ENCODE results near the gene HMGXB4. TPM values are rescaled to one million over a fixed set of nuclear protein-coding genes. Genes with fewer than 3 reads are reported as not detected.
A peak's percentile ranks its signal among the peaks of the same experiment; 100 is the strongest.

HMGXB4 gene, protein sequence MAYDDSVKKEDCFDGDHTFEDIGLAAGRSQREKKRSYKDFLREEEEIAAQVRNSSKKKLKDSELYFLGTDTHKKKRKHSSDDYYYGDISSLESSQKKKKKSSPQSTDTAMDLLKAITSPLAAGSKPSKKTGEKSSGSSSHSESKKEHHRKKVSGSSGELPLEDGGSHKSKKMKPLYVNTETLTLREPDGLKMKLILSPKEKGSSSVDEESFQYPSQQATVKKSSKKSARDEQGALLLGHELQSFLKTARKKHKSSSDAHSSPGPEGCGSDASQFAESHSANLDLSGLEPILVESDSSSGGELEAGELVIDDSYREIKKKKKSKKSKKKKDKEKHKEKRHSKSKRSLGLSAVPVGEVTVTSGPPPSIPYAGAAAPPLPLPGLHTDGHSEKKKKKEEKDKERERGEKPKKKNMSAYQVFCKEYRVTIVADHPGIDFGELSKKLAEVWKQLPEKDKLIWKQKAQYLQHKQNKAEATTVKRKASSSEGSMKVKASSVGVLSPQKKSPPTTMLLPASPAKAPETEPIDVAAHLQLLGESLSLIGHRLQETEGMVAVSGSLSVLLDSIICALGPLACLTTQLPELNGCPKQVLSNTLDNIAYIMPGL
- total RNA-seq, result 6.8 TPM

DNA sequence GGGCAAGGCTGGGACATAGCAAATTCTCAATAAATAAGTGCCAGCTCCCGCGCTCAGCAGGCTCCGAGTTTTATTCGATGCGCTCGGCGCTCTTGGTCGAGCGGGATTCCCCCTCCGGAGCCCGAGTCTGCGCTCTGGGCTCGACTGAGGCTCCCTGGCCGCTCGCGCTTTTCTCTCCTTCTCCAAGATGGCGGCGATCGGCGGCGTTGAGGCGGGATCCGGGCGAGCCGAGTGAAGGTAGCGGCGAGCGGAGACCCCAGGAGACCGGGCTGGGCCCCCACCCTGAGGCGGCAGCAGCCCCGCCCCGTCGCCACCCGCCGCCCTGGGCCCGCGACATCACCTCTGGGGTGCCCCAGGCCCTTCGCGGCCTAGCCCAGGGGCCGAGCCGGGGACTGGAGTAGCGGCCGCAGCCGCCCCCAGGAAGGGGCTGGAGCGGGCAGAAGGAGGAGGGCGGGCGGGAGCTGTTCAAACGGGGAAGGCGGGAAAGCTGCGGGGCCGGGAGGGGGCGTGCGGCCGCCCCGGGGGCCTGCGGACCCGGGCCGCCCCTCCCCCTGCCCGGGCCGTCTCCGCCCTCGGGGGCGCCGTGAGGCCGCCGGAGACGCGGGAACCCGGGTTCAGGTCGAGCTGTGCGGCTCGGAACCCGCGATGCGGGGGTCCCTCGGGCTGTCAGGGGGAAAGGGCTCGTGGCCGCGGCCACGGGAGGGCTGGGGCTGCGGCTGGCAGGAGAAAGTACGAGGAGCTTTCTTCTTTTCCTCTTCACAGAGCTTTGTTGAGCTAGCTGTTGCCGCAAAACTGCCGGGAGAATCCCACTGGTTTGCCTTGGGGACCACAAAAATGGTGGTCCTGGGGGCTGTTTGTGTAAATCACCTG lies at the start of gene HMGXB4:
Gene HMGXB4, plus strand, starts transcription at position 173 of the 870 bp plus-strand sequence. CDS start 4,898 bp downstream, outside the sequence.
- peak within 1 kb of the TSS; percentile 85 to 93 for H3K4me3 ChIP-seq
- DNase-seq (ENCODE audit: low spot score in 2 of 2), result peak; percentile 23 to 91
- no peaks in the 10 kb centered on the region for H3K9me3 ChIP-seq
- TF ChIP-seq, protein P1, sequence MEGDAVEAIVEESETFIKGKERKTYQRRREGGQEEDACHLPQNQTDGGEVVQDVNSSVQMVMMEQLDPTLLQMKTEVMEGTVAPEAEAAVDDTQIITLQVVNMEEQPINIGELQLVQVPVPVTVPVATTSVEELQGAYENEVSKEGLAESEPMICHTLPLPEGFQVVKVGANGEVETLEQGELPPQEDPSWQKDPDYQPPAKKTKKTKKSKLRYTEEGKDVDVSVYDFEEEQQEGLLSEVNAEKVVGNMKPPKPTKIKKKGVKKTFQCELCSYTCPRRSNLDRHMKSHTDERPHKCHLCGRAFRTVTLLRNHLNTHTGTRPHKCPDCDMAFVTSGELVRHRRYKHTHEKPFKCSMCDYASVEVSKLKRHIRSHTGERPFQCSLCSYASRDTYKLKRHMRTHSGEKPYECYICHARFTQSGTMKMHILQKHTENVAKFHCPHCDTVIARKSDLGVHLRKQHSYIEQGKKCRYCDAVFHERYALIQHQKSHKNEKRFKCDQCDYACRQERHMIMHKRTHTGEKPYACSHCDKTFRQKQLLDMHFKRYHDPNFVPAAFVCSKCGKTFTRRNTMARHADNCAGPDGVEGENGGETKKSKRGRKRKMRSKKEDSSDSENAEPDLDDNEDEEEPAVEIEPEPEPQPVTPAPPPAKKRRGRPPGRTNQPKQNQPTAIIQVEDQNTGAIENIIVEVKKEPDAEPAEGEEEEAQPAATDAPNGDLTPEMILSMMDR (IDR thresholded peaks at IDR 0.05), result peak in 1 of 3 experiments; percentile 10
- no peaks in the 10 kb centered on the region for H3K27me3 ChIP-seq
- peak within 1 kb of the TSS; percentile 95 to 96 for H3K27ac ChIP-seq
- peaks cover 4 to 5% of the 10 kb centered on the region in 2 donors for H3K36me3 ChIP-seq
- peaks cover 0 to 8% of the 10 kb centered on the region in 2 donors for H3K4me1 ChIP-seq
- intact Hi-C loops (cut with DNase I), result loop anchor here (2.0 kb wide), 1 partner anchor 41 kb away; the partner anchor contains the start of gene TOM1

DNA sequence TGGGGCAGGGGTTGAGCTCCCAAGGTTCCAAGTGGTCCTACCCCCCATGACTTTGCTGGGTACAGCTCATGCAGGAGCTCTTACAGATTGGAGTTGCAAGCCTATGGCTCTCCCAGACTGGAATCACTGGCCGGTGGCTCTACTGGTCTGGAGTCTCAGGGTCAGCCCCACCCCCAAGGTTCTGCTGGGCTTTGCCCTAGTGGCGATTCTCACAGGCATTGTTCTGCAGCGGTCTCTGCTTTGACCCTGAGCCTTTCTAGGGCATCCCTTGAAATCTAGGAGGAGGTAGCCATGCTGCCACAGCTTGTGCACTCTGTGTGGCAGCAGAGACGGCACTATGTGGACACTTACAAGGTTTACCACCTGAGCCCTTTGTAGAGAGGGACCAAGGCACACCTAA lies 49.3 kb upstream of the HMGXB4 start:
- TF ChIP-seq, protein P1 (IDR thresholded peaks at IDR 0.05), result no peak
- H3K9me3 ChIP-seq, result no peaks in the 10 kb centered on the region
- no peak for DNase-seq (ENCODE audit: low spot score in 2 of 2)
- no peaks in the 10 kb centered on the region for H3K4me1 ChIP-seq
- no peaks in the 10 kb centered on the region for H3K36me3 ChIP-seq
- H3K27me3 ChIP-seq, result no peaks in the 10 kb centered on the region
- no peak overlapping the region for H3K27ac ChIP-seq
- intact Hi-C loops (cut with DNase I), result no loop called here
- H3K4me3 ChIP-seq, result no peak overlapping the region

DNA sequence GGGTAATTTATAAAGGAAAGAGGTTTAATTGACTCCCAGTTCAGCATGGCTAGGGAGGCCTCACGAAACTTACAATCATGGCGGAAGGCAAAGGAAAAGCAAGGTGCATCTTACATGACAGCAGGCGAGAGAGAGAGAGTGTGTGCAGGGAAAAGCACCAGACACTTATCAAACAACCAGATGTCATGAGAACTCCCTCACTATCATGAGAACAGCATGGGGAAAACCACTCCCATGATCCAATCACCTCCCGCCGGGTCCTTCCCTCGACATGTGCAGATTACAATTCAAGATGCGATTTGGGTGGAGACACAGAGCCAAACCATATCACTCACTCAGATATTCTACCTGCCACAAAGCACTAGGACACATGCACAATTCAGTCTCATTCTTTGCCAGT lies 48.1 kb upstream of the HMGXB4 start:
- no peaks in the 10 kb centered on the region for H3K36me3 ChIP-seq
- H3K27ac ChIP-seq, result no peak overlapping the region
- DNase-seq (ENCODE audit: low spot score in 2 of 2), result no peak
- intact Hi-C loops (cut with DNase I), result no loop called here
- H3K4me3 ChIP-seq, result no peak overlapping the region
- H3K9me3 ChIP-seq, result no peaks in the 10 kb centered on the region
- no peaks in the 10 kb centered on the region for H3K4me1 ChIP-seq
- TF ChIP-seq, protein P1 (IDR thresholded peaks at IDR 0.05), result no peak
- no peaks in the 10 kb centered on the region for H3K27me3 ChIP-seq

- H3K27ac ChIP-seq, result no peak overlapping the region
- TF ChIP-seq, protein P1 (IDR thresholded peaks at IDR 0.05), result no peak
- H3K27me3 ChIP-seq, result no peaks in the 10 kb centered on the region
- no peak overlapping the region for H3K4me3 ChIP-seq
- no peaks in the 10 kb centered on the region for H3K36me3 ChIP-seq
- intact Hi-C loops (cut with DNase I), result no loop called here
- no peak for DNase-seq (ENCODE audit: low spot score in 2 of 2)
- H3K4me1 ChIP-seq, result no peaks in the 10 kb centered on the region
- H3K9me3 ChIP-seq, result no peaks in the 10 kb centered on the region
These were observed 45.3 kb upstream of the HMGXB4 start for GRCh38 chr22:35212009-35212408.

DNA sequence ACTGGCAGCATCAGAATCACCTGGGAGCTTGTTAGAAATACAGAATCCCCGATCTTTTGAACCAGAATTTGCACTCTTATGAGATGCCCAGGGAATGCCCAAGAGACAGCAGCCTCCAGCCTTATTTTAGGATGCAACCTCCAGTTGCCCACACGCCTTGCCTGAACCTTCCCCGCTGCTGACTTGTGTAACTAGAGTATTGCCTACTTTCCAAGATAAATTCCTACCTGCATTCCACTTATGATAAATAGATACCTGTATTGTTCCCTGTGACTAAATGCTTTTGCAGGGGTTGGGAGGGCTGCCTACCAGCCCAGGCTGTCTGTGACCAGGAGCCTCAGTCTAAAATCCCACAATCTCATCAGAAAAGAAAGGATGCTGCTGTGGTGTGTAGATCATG lies 44.3 kb upstream of the HMGXB4 start:
- intact Hi-C loops (cut with DNase I), result no loop called here

More for the DNA sequence above, 44.3 kb upstream of the HMGXB4 start:
- Histone ChIP-seq H3K27me3 (no peaks in the 10 kb centered on the region), H3K4me3 (no peak overlapping the region), H3K36me3 (no peaks in the 10 kb centered on the region), H3K27ac (no peak overlapping the region), H3K9me3 (no peaks in the 10 kb centered on the region), H3K4me1 (no peaks in the 10 kb centered on the region)
- TF ChIP-seq, protein P1 (IDR thresholded peaks at IDR 0.05), result no peak
- no peak for DNase-seq (ENCODE audit: low spot score in 2 of 2)
